Cardiac fibroblast (primary cell): Measurements from ENCODE around the gene NLRC5.

Experiments used
- DNase-seq, 2 donors: peaks; one replicate each; pipeline versions ENCODE4 v3.0.0 to v3.0.0-alpha.2; 2010; ENCODE audit warnings: low read depth in 2 of 2
- H3K4me3 ChIP-seq, 2 donors: replicated peaks in 1 of 2; 1 replicate in 1 of 2; 2 replicates in 1 of 2; pipeline ENCODE4 v1.5.1; 2011; ENCODE audit warnings: low read depth in 2 of 2, low read length in 2 of 2, mild to moderate bottlenecking in 2 of 2, moderate library complexity in 1 of 2
- CTCF ChIP-seq: IDR thresholded peaks from one replicate; pipeline ENCODE4 v1.5.1; 2011; ENCODE audit warnings: low read depth, mild to moderate bottlenecking, low read length, inconsistent platforms

NLRC5 gene

DNA sequence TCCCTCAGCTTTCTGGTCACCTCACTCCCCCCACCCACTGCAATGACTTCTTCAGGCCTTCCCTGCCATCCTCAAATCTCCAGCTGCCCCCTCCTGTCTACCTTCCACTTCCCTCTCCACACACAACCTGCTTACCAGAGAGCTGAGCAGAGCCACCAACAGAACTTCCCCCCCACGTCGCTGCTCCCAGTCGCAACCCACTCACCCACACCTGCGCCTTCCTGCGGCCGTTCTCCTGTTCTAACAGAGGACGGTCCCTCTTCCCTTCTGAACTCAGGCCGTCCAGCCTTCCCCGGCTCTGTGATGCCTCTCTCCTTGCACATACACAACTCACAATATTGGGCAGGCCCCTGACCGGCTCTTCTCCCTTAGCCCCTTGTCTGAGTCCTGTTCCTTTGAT lies 13.6 kb upstream of the NLRC5 start:
- DNase-seq, result no peak
- no peak overlapping the region for H3K4me3 ChIP-seq
- TF ChIP-seq CTCF, result no peak

- no peak overlapping the region for H3K4me3 ChIP-seq
- no peak for DNase-seq
- TF ChIP-seq CTCF, result no peak
These were observed 12.1 kb upstream of the NLRC5 start for GRCh38 chr16:56977216-56977615.

GRCh38 chr16:56977823-56978430 lies 11.4 kb upstream of the NLRC5 start:
- TF ChIP-seq CTCF, result no peak

GRCh38 chr16:56980201-56980535 lies 9.2 kb upstream of the NLRC5 start:
- no peak for TF ChIP-seq CTCF
- DNase-seq, result no peak

More at GRCh38 chr16:56977823-56978430, 11.4 kb upstream of the NLRC5 start:
- no peak for DNase-seq
- H3K4me3 ChIP-seq, result no peak overlapping the region

GRCh38 chr16:56980792-56981724 lies 8.3 kb upstream of the NLRC5 start:
- no peak for TF ChIP-seq CTCF
- H3K4me3 ChIP-seq, result no peak overlapping the region
- peak in 1 of 2 donors; percentile 45 for DNase-seq

More at GRCh38 chr16:56980201-56980535, 9.2 kb upstream of the NLRC5 start:
- no peak overlapping the region for H3K4me3 ChIP-seq

DNA sequence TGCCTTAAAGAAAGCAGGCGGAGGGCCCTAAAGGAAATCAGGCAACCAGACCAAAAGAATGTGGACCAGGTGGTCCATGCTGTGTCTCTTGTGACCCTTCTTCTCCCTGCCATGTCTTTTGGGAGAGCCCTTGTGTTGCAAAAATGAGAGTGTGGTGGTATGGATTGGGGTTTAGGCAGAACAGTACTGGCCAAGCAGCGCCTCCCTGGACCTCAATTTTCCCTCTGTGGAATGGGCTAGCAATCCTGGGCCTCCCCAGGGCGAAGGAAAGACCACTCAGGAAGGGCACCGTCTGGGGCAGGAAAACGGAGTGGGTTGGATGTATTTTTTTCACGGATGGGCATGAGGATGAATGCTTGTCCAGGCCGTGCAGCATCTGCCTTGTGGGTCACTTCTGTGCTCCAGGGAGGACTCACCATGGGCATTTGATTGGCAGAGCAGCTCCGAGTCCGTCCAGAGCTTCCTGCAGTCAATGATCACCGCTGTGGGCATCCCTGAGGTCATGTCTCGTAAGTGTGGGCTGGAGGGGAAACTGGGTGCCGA lies 7.6 kb upstream of the NLRC5 start:
- TF ChIP-seq CTCF, result no peak
- DNase-seq, result no peak
- no peak overlapping the region for H3K4me3 ChIP-seq
